Sigmoid colon (tissue), 7 donors: ENCODE data around the gene DACH1. TPM values are rescaled to one million over a fixed set of nuclear protein-coding genes. Genes with fewer than 3 reads are reported as not detected.

ENCODE experiments used
- DNase-seq: peaks from one replicate; pipeline ENCODE4 v3.0.0-alpha.2; 2019
- H3K27ac ChIP-seq, 4 donors: fragments of 200-600 bp; sonication (generic); one replicate each; pipeline ENCODE4 v1.5.1; 2016 to 2019; ENCODE audit warnings: mild to moderate bottlenecking in 1 of 4
- H3K27me3 ChIP-seq, 3 donors: fragments of 200-600 bp; sonication (generic); one replicate each; pipeline ENCODE4 v1.5.1; 2019; ENCODE audit warnings: mild to moderate bottlenecking in 1 of 3
- H3K36me3 ChIP-seq, 4 donors: fragments of 200-600 bp; sonication (generic); one replicate each; pipeline ENCODE4 v1.5.1; 2016 to 2019
- H3K4me1 ChIP-seq, 4 donors: fragments of 200-600 bp; sonication (generic); one replicate each; pipeline ENCODE4 v1.5.1; 2017 to 2019
- H3K4me3 ChIP-seq, 4 donors: fragments of 200-600 bp; sonication (generic); one replicate each; pipeline ENCODE4 v1.5.1; 2017 to 2019; ENCODE audit warnings: mild to moderate bottlenecking in 2 of 4, moderate library complexity in 1 of 4
- H3K9me3 ChIP-seq, 4 donors: fragments of 200-600 bp in 3 of 4; sonication (generic) in 3 of 4; one replicate each; pipeline versions ENCODE4 v1.5.1 to v1.6.1; 2013 to 2019
- CTCF ChIP-seq, 4 experiments: fragments of 450-650 bp in 3 of 4; fragments of 200-600 bp in 1 of 4; IDR thresholded peaks; one replicate each; pipeline ENCODE4 v1.5.1; 2016 to 2019; ENCODE audit warnings: antibody characterized with exemption in 4 of 4, mild to moderate bottlenecking in 3 of 4, moderate library complexity in 2 of 4
- EP300 ChIP-seq, 4 donors: sonication (generic); formaldehyde crosslinking; IDR thresholded peaks; one replicate each; pipeline ENCODE4 v1.6.1; 2017; ENCODE audit warnings: antibody characterized with exemption in 4 of 4
- POLR2A ChIP-seq, 2 donors: fragments of 450-650 bp; IDR thresholded peaks; one replicate each; pipeline ENCODE4 v1.6.1; 2016; ENCODE audit warnings: antibody characterized with exemption in 2 of 2, mild to moderate bottlenecking in 2 of 2, moderate library complexity in 2 of 2
- POLR2AphosphoS5 ChIP-seq, 4 donors: sonication (generic); formaldehyde crosslinking; IDR thresholded peaks; one replicate each; pipeline ENCODE4 v1.6.1; 2017; ENCODE audit warnings: antibody characterized with exemption in 4 of 4
- WGBS, 2 donors: extraction: QIAGEN DNeasy Blood & Tissue Kit; methylation state at CpG; one replicate each; pipeline ENCODE4 v1.1.7; 2013; 5-methylcytosine and 5-hydroxymethylcytosine counted together
- intact Hi-C: fragments of 100-400 bp; cut with DNase I; formaldehyde crosslinking; loops from one replicate; pipeline ENCODE4 v1.15.1; 2023
- polyA plus RNA-seq, 3 donors: library from polyadenylated mRNA; stranded (reverse); fragments of 200-250 nt; gene quantifications; one replicate each; pipeline ENCODE4 v1.2.3, GENCODE V29; 2013
- total RNA-seq, 4 donors: library from RNA; depleted of rRNA; stranded (reverse); fragments of >200 nt; gene quantifications; one replicate each; pipeline ENCODE4 v1.1.0, GENCODE V29; 2016
- donor health status: healthy with polysubstance abuse.
- donor health status: Bipolar disorder and iron deficiency.
- donor health status: healthy.

DACH1 gene
- total and polyA plus RNA-seq, 7 donors, result 0.49 to 1.9 (median 1.6) TPM

- TF ChIP-seq POLR2A (IDR thresholded peaks at IDR 0.05) (no peak), CTCF (IDR thresholded peaks at IDR 0.05) (no peak)
- Histone ChIP-seq H3K4me3 (no peak overlapping the region), H3K4me1 (no peaks in the 10 kb centered on the region), H3K9me3 (no peaks in the 10 kb centered on the region), H3K36me3 (no peaks in the 10 kb centered on the region), H3K27ac (no peak overlapping the region), H3K27me3 (no peaks in the 10 kb centered on the region)
- intact Hi-C loops, result no loop called here
- DNase-seq, result no peak
These were observed 407.3 kb downstream of the DACH1 start for GRCh38 chr13:71459708-71460107.

- intact Hi-C loops, result no loop called here
- 91 to 93% methylated on average over 2 of the region's 2 CpGs for WGBS, 2 donors
- H3K4me3 ChIP-seq, result no peak overlapping the region
- H3K36me3 ChIP-seq, result no peaks in the 10 kb centered on the region
- no peaks in the 10 kb centered on the region for H3K4me1 ChIP-seq
- DNase-seq, result no peak
- no peak for TF ChIP-seq POLR2A (IDR thresholded peaks at IDR 0.05)
- no peak for TF ChIP-seq POLR2AphosphoS5 (IDR thresholded peaks at IDR 0.05)
- TF ChIP-seq EP300 (IDR thresholded peaks at IDR 0.05), result no peak
- no peak for TF ChIP-seq CTCF (IDR thresholded peaks at IDR 0.05)
- H3K27me3 ChIP-seq, result no peaks in the 10 kb centered on the region
- H3K27ac ChIP-seq, result no peak overlapping the region
- H3K9me3 ChIP-seq, result no peaks in the 10 kb centered on the region
These were observed 409.4 kb downstream of the DACH1 start for GRCh38 chr13:71457645-71458044.

- intact Hi-C loops, result no loop called here
- DNase-seq, result no peak
- no peak overlapping the region for H3K27ac ChIP-seq
These were observed 410.9 kb downstream of the DACH1 start for GRCh38 chr13:71456136-71456535.

GRCh38 chr13:71454509-71454908, 412.5 kb downstream of the DACH1 start:
- H3K36me3 ChIP-seq, result no peaks in the 10 kb centered on the region
- no peak overlapping the region for H3K4me3 ChIP-seq
- intact Hi-C loops, result no loop called here
- DNase-seq, result no peak
- no peaks in the 10 kb centered on the region for H3K4me1 ChIP-seq
- H3K9me3 ChIP-seq, result no peaks in the 10 kb centered on the region
- 94 to 95% methylated on average over 1 of the region's 1 CpG for WGBS, 2 donors
- H3K27me3 ChIP-seq, result no peaks in the 10 kb centered on the region
- no peak overlapping the region for H3K27ac ChIP-seq
- TF ChIP-seq POLR2A (IDR thresholded peaks at IDR 0.05) (no peak), POLR2AphosphoS5 (IDR thresholded peaks at IDR 0.05) (no peak), EP300 (IDR thresholded peaks at IDR 0.05) (no peak), CTCF (IDR thresholded peaks at IDR 0.05) (no peak)

More at GRCh38 chr13:71456136-71456535, 410.9 kb downstream of the DACH1 start:
- Histone ChIP-seq H3K4me1 (no peaks in the 10 kb centered on the region), H3K9me3 (no peaks in the 10 kb centered on the region), H3K27me3 (no peaks in the 10 kb centered on the region), H3K4me3 (no peak overlapping the region), H3K36me3 (no peaks in the 10 kb centered on the region)
- 87 to 90% methylated on average over 2 of the region's 2 CpGs for WGBS, 2 donors
- TF ChIP-seq POLR2AphosphoS5 (IDR thresholded peaks at IDR 0.05), result no peak

- Histone ChIP-seq H3K27me3 (no peaks in the 10 kb centered on the region), H3K36me3 (no peaks in the 10 kb centered on the region), H3K4me3 (no peak overlapping the region), H3K9me3 (no peaks in the 10 kb centered on the region), H3K27ac (no peak overlapping the region), H3K4me1 (no peaks in the 10 kb centered on the region)
- intact Hi-C loops, result no loop called here
- 28 to 64% methylated on average over 3 of the region's 3 CpGs for WGBS, 2 donors
- DNase-seq, result no peak
- TF ChIP-seq CTCF (IDR thresholded peaks at IDR 0.05), result no peak
- TF ChIP-seq POLR2AphosphoS5 (IDR thresholded peaks at IDR 0.05), result no peak
- no peak for TF ChIP-seq EP300 (IDR thresholded peaks at IDR 0.05)
- no peak for TF ChIP-seq POLR2A (IDR thresholded peaks at IDR 0.05)
These were observed 418.8 kb downstream of the DACH1 start for GRCh38 chr13:71448080-71448630.
